Measurements from ENCODE around the gene MTMR2. TPM values are rescaled to one million over a fixed set of nuclear protein-coding genes. Genes with fewer than 3 reads are reported as not detected.

The MTMR2 gene
- total and polyA plus RNA-seq, 9 of the 15 experiments (the other 6 are each of a cell fraction or from before 2014, with no cell fraction given) = 12.6 to 35.8 (median 25.2) TPM

GRCh38 chr11:95863486-95864140 is 60.3 kb downstream of the MTMR2 start:
- Histone ChIP-seq H2AFZ (ENCODE audit: low read depth, low read length) (no peak overlapping the region), H3K36me3 (ENCODE audit: control insufficient read depth, insufficient read depth, low read length) (peaks cover 21% of the 10 kb centered on the region; the same call in 2 of the 3 replicates), H3K9me1 (ENCODE audit: control insufficient read depth, insufficient read depth, low read length) (no peaks in the 10 kb centered on the region), H3K4me1 (replicated peaks in 1 of 2; ENCODE audit: control insufficient read depth in 2 of 2, insufficient read depth in 2 of 2, low read length in 2 of 2) (no peaks in the 10 kb centered on the region), H3K9ac (ENCODE audit: insufficient read depth in 1 of 2, low read depth in 2 of 2, low read length in 2 of 2) (no peak overlapping the region), H3K27ac (ENCODE audit: extremely low read depth, low read depth, low read length) (no peak overlapping the region), H3K27me3 (ENCODE audit: control insufficient read depth in 2 of 2, insufficient read depth in 2 of 2, low read length in 2 of 2) (no peaks in the 10 kb centered on the region), H3K4me3 (no peak overlapping the region), H4K20me1 (replicated peaks; ENCODE audit: control insufficient read depth, insufficient read depth, low read length) (no peaks in the 10 kb centered on the region), H3K9me3 (replicated peaks; ENCODE audit: control insufficient read depth, insufficient read depth, low read depth, low read length) (no peaks in the 10 kb centered on the region), H3K4me2 (ENCODE audit: insufficient read depth, low read length) (no peak overlapping the region), H3K79me2 (ENCODE audit: control insufficient read depth, insufficient read depth, low read length) (no peaks in the 10 kb centered on the region)
- TF ChIP-seq RBM17 (IDR thresholded peaks at IDR 0.05; ENCODE audit: borderline replicate concordance, low read depth, low read length) = no peak
- no peak for TF ChIP-seq PHF8 (IDR thresholded peaks at IDR 0.05; ENCODE audit: borderline replicate concordance, low read length)
- no peak for TF ChIP-seq HNRNPL (IDR thresholded peaks at IDR 0.05; ENCODE audit: low read depth, low read length)
- TF ChIP-seq PML (IDR thresholded peaks at IDR 0.05; ENCODE audit: low read length) = no peak
- TF ChIP-seq HMGXB4 (CRISPR knock-in tag; IDR thresholded peaks at IDR 0.05) = no peak
- TF ChIP-seq SP1 (CRISPR knock-in tag; IDR thresholded peaks at IDR 0.05) = no peak
- TF ChIP-seq ZBTB33 (CRISPR knock-in tag; IDR thresholded peaks at IDR 0.05) = no peak
- TF ChIP-seq KLF1 (tag; IDR thresholded peaks at IDR 0.05) = no peak
- TF ChIP-seq HSF4 (CRISPR knock-in tag; IDR thresholded peaks at IDR 0.05; ENCODE audit: borderline replicate concordance) = no peak
- no peak for TF ChIP-seq ELK1 (CRISPR knock-in tag; IDR thresholded peaks at IDR 0.05)
- no peak for TF ChIP-seq ZFX (CRISPR knock-in tag; IDR thresholded peaks at IDR 0.05)
- no peak for TF ChIP-seq ZNF3 (CRISPR knock-in tag; IDR thresholded peaks at IDR 0.05)
- no peak for TF ChIP-seq FOSL1 (tag; conservative IDR thresholded peaks at IDR 0.05)
- intact Hi-C loops (cut with micrococcal nuclease) = no loop called here
- FAIRE-seq (no peak), DNase-seq (ENCODE audit: extremely low read depth in 1 of 4, low spot score in 3 of 4) (no peak), ATAC-seq (no peak)
- in situ Hi-C loops (cut with MboI) = no loop called here
- ChIA-PET POLR2A (no interaction called here), CTCF (ENCODE audit: low intra/inter-chr PET ratio) (no interaction called here)
- no TSS peak for BruUV-seq (replicated peaks)
- WGBS (ENCODE audit: insufficient coverage, low coverage, missing lambda C conversion rate) = 83% methylated on average over 2 of the region's 2 CpGs
